Pancreas (tissue), 10 donors: ENCODE measurements around the gene C2orf68. TPM values are rescaled to one million over a fixed set of nuclear protein-coding genes. Genes with fewer than 3 reads are reported as not detected.

Experiments used
- ATAC-seq, 4 donors: fragments of 200-7000 bp; cut with Tn5 transposase; one replicate each; pipeline versions ENCODE4 v1.8.0 to v1.9.1; 2020; ENCODE audit warnings: mild to moderate bottlenecking in 4 of 4, moderate library complexity in 4 of 4
- DNase-seq, 6 donors: peaks; one replicate each; pipeline ENCODE4 v3.0.0-alpha.2; 2020
- FAIRE-seq: peaks from 2 replicates; lab custom pipeline; 2012; peaks lifted over from hg19 to GRCh38; lab: Jason Lieb, UNC
- H3K27ac ChIP-seq, 4 donors: fragments of 200-600 bp; sonication (generic); 1 replicate in 3 of 4; 2 replicates in 1 of 4; pipeline versions ENCODE4 v1.5.0 to v1.8.0; 2020
- H3K27me3 ChIP-seq, 4 donors: fragments of 200-600 bp; one replicate each; pipeline ENCODE4 v1.8.0; 2021
- H3K36me3 ChIP-seq, 3 donors: fragments of 200-600 bp; sonication (generic) in 1 of 3; one replicate each; pipeline versions ENCODE4 v1.5.0 to v1.8.0; 2020 to 2021
- H3K4me1 ChIP-seq, 3 donors: fragments of 200-600 bp; one replicate each; pipeline ENCODE4 v1.8.0; 2021
- H3K4me3 ChIP-seq, 4 donors: fragments of 200-600 bp; sonication (generic) in 2 of 4; one replicate each; pipeline versions ENCODE4 v1.5.0 to v1.8.0; 2020 to 2021
- H3K9me3 ChIP-seq, 4 donors: fragments of 200-600 bp; one replicate each; pipeline ENCODE4 v1.8.0; 2021
- CTCF ChIP-seq, 4 donors: fragments of 200-600 bp; sonication (generic) in 3 of 4; IDR thresholded peaks; one replicate each; pipeline versions ENCODE4 v1.5.0 to v1.8.0; 2021; ENCODE audit warnings: antibody characterized with exemption in 4 of 4
- WGBS, 2 donors: extraction: QIAGEN DNeasy Blood & Tissue Kit; methylation state at CpG; one replicate each; pipeline ENCODE4 v1.1.7; 2013; 5-methylcytosine and 5-hydroxymethylcytosine counted together
- intact Hi-C, 3 donors: fragments of 100-400 bp; cut with DNase I; formaldehyde crosslinking; loops; one replicate each; pipeline versions ENCODE4 v1.11.1 to v1.14.2; 2022
- polyA plus RNA-seq, 2 donors: library from polyadenylated mRNA; stranded (reverse); fragments of 200-250 nt; gene quantifications; one replicate each; pipeline ENCODE4 v1.2.3, GENCODE V29; 2013
- total RNA-seq, 6 donors: library from RNA; stranded (reverse); fragmentation: NEBNext Ultra II Directional in 4 of 6; extraction: Animal tissue kit (Norgen Biotek cat#: 25700) in 4 of 6; gene quantifications; one replicate each; pipeline versions ENCODE4 v1.2.1 to v1.2.4, GENCODE V29; 2021 to 2023
- donor health status: healthy with polysubstance abuse.
- donor health status: DM: no; HTN: no; CAD: no; lungs with moderate emphysema.
- donor health status: DM: no; HTN: no; CAD: no.
- donor health status: control.
- donor health status: control.
- donor health status: Bipolar disorder and iron deficiency.
- donor health status: DM: yes; HTN: yes; CAD: no.
- donor health status: DM: no; HTN: no; CAD: no.
- donor health status: DM: no; HTN: no; CAD: no.
- donor health status: DM: yes; HTN: yes; CAD: no.

C2orf68 gene
- total and polyA plus RNA-seq, 8 donors: 12.3 to 33.1 (median 15.8) TPM

- FAIRE-seq (no peak), ATAC-seq (no peak), DNase-seq (no peak)
- TF ChIP-seq CTCF (IDR thresholded peaks at IDR 0.05): no peak
- Histone ChIP-seq H3K4me3 (no peak overlapping the region), H3K27me3 (no peaks in the 10 kb centered on the region), H3K4me1 (no peaks in the 10 kb centered on the region), H3K27ac (peak overlapping the region in 2 of 4 donors; percentile 4 to 5), H3K9me3 (no peaks in the 10 kb centered on the region), H3K36me3 (peaks cover 0 to 47% (median 32%) of the 10 kb centered on the region in 3 donors)
- intact Hi-C loops: no loop called here
- WGBS, 2 donors: 94 to 95% methylated on average over 4 of the region's 4 CpGs
Observed at GRCh38 chr2:85650456-85650855, 38.6 kb upstream of the C2orf68 start.

DNA sequence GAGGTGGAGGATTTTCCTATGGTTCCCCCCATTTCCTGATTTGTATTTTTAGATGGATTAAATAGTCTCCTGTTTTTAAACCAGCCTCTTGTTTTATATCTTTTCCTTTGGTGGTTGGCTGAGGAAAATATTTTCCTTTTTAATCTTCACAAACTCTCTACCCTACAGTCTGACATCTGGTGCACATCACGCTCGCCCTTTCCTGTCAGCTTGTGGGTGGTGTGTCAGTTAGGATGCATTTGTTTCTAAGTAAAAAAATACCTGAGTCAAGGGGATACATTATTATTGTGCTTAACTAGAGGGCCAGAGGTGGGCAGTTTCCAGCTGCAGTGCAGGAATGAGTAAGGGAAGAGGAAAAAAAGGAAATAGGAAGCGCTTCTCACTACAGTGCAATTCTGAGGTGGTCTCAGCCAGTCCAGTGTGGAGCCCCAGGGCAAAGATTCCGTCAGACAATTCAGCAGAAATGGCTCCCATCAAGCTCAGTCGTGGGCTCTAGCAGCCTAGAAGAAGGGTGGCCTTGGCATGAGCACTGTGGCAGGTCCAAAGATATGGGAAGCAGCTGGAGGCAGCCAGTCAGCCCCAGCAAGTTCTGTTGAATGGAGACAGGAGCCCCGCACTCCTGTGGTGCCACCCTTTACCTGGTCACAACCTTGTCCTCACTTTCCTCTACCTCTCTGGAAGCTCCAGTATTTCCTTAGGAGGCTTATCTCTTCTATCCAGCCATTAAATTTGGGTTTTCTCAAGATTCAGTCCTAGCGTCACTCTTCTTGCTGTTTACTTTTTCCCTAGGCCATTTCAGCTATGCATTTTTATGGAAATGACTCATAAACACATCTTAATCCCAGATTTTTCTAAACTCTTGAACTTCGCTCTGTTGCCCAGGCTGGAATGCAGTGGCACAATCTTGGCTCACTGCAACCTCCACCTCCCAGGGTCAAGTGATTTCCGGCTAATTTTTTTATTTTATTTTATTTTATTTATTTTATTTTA is 37.6 kb upstream of the C2orf68 start:
- Histone ChIP-seq H3K4me3 (no peak overlapping the region), H3K36me3 (peaks cover 0 to 56% (median 41%) of the 10 kb centered on the region in 3 donors), H3K9me3 (no peaks in the 10 kb centered on the region), H3K27me3 (no peaks in the 10 kb centered on the region), H3K4me1 (no peaks in the 10 kb centered on the region), H3K27ac (no peak overlapping the region)
- FAIRE-seq (no peak), ATAC-seq (no peak), DNase-seq (no peak)
- intact Hi-C loops: no loop called here
- 86 to 88% methylated on average over 9 of the region's 9 CpGs for WGBS, 2 donors
- no peak for TF ChIP-seq CTCF (IDR thresholded peaks at IDR 0.05)

DNA sequence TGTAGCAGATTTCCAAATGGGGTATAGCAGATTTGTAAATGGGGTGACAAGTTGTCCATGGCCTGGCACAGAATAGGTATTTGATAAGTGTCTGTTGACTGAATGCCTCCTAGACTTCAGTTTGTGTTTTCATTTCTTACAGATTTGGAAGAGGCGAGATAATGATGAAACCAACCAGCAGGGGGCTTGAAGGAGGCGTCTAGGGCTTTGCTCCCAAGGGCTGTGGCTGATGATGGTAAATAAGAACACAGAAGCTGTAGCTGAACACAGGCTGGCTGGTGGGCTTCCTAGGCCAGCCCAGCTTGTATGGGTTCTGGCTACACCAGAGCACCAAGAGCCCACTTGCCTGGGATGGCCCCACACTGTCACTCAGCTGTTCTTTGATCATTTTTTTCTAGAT is 36.8 kb upstream of the C2orf68 start:
- DNase-seq: no peak
- TF ChIP-seq CTCF (IDR thresholded peaks at IDR 0.05): no peak
- Histone ChIP-seq H3K27me3 (no peaks in the 10 kb centered on the region), H3K27ac (no peak overlapping the region), H3K9me3 (no peaks in the 10 kb centered on the region), H3K36me3 (peaks cover 0 to 65% (median 42%) of the 10 kb centered on the region in 3 donors), H3K4me1 (no peaks in the 10 kb centered on the region), H3K4me3 (no peak overlapping the region)
- intact Hi-C loops: no loop called here
- peak in 1 of 4 donors; percentile 27 for ATAC-seq
- WGBS, 2 donors: 75 to 76% methylated on average over 2 of the region's 2 CpGs
- FAIRE-seq: no peak

GRCh38 chr2:85647823-85648526 is 36.1 kb upstream of the C2orf68 start:
- Histone ChIP-seq H3K36me3 (peaks cover 0 to 71% (median 45%) of the 10 kb centered on the region in 3 donors), H3K4me1 (no peaks in the 10 kb centered on the region), H3K4me3 (no peak overlapping the region), H3K27me3 (no peaks in the 10 kb centered on the region), H3K9me3 (no peaks in the 10 kb centered on the region), H3K27ac (no peak overlapping the region)
- DNase-seq (peak in 1 of 6 donors; percentile 7), FAIRE-seq (no peak), ATAC-seq (peak in 1 of 4 donors; percentile 38)
- WGBS, 2 donors: 89 to 92% methylated on average over 10 of the region's 10 CpGs
- no peak for TF ChIP-seq CTCF (IDR thresholded peaks at IDR 0.05)
- intact Hi-C loops: no loop called here
